SK-N-SH (cell line): ENCODE measurements around the gene IL6R.

Experiments used
- EP300 ChIP-seq, 2 experiments: IDR thresholded peaks; 2 replicates each; pipeline versions ENCODE4 v1.4.0 to v1.6.1; 2012; ENCODE audit warnings: borderline replicate concordance in 1 of 2, low read depth in 1 of 2, low read length in 1 of 2
- FOXM1 ChIP-seq: IDR thresholded peaks from 2 replicates; pipeline ENCODE4 v1.4.0; 2012; ENCODE audit warnings: low read depth, mild to moderate bottlenecking
- RAD21 ChIP-seq: IDR thresholded peaks from 2 replicates; pipeline ENCODE4 v1.6.1; 2012; ENCODE audit warnings: mild to moderate bottlenecking, low read length
- RFX5 ChIP-seq: IDR thresholded peaks from 2 replicates; pipeline ENCODE4 v1.6.1; 2012; ENCODE audit warnings: mild to moderate bottlenecking, improper control_type of control experiment, low read length
- SIN3A ChIP-seq: IDR thresholded peaks from 2 replicates; pipeline ENCODE4 v1.6.1; 2012; ENCODE audit warnings: low read depth, mild to moderate bottlenecking, low read length, moderate library complexity, borderline replicate concordance
- TEAD4 ChIP-seq: IDR thresholded peaks from 2 replicates; pipeline ENCODE4 v1.4.0; 2012; ENCODE audit warnings: mild to moderate bottlenecking, borderline replicate concordance; ENCODE audit not compliant: insufficient read depth
- YY1 ChIP-seq: IDR thresholded peaks from 2 replicates; pipeline ENCODE4 v1.4.0; 2012; ENCODE audit warnings: low read depth, mild to moderate bottlenecking
- TF ChIP-seq, protein P1 (sequence below): fragments of 150-350 bp; IDR thresholded peaks from 2 replicates; pipeline ENCODE4 v1.6.1; 2017; ENCODE audit warnings: antibody characterized with exemption, low read length, low read depth, borderline replicate concordance
- TF ChIP-seq, protein P2 (sequence below): fragments of 200-600 bp; sonication (generic); IDR thresholded peaks from 2 replicates; pipeline ENCODE4 v1.6.1; 2017; ENCODE audit warnings: antibody characterized with exemption, mild to moderate bottlenecking, moderate library complexity
- TF ChIP-seq, protein P3 (sequence below): IDR thresholded peaks from 2 replicates; pipeline ENCODE4; 2012

DNA sequence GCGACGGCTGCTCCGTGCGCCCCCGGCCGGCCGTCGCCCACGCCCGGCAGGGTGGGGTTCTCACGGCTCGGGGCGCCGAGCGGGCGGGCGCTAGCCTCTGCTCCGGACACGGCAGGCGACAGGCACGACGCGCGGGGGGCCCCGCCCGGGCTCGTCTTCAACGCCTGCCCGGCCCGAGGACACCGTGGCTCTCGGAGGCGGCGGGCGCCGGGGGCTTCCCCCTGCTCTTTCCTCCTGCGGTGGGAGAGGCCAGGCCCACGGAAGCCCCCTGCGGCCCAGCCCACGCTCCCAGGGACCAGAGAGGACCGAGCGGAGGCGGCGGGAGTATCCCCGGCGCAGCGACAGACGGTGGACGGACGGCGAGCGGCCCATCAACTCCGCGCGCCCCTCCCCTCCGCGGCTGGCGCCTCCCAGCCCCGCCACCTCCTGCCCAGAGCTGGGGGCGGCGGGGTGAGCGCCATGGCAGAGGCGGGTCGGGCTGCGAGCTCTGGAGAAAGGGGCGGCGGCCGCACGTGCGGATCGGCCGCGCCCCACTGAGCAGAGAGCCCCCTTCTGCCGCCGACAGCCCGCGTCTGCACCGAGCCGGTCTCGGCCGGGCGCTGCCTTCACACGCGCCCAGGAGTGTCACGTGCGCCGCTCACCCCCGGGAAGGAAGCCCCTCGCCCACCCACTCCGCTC, 97.1 kb downstream of the IL6R start, which contains the start of the genes SHE and TDRD10:
- no peak for TF ChIP-seq YY1
- TF ChIP-seq FOXM1, result no peak
- TF ChIP-seq, protein P1, sequence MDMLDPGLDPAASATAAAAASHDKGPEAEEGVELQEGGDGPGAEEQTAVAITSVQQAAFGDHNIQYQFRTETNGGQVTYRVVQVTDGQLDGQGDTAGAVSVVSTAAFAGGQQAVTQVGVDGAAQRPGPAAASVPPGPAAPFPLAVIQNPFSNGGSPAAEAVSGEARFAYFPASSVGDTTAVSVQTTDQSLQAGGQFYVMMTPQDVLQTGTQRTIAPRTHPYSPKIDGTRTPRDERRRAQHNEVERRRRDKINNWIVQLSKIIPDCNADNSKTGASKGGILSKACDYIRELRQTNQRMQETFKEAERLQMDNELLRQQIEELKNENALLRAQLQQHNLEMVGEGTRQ, result no peak
- TF ChIP-seq, protein P2, sequence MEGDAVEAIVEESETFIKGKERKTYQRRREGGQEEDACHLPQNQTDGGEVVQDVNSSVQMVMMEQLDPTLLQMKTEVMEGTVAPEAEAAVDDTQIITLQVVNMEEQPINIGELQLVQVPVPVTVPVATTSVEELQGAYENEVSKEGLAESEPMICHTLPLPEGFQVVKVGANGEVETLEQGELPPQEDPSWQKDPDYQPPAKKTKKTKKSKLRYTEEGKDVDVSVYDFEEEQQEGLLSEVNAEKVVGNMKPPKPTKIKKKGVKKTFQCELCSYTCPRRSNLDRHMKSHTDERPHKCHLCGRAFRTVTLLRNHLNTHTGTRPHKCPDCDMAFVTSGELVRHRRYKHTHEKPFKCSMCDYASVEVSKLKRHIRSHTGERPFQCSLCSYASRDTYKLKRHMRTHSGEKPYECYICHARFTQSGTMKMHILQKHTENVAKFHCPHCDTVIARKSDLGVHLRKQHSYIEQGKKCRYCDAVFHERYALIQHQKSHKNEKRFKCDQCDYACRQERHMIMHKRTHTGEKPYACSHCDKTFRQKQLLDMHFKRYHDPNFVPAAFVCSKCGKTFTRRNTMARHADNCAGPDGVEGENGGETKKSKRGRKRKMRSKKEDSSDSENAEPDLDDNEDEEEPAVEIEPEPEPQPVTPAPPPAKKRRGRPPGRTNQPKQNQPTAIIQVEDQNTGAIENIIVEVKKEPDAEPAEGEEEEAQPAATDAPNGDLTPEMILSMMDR, result no peak
- TF ChIP-seq, protein P3, sequence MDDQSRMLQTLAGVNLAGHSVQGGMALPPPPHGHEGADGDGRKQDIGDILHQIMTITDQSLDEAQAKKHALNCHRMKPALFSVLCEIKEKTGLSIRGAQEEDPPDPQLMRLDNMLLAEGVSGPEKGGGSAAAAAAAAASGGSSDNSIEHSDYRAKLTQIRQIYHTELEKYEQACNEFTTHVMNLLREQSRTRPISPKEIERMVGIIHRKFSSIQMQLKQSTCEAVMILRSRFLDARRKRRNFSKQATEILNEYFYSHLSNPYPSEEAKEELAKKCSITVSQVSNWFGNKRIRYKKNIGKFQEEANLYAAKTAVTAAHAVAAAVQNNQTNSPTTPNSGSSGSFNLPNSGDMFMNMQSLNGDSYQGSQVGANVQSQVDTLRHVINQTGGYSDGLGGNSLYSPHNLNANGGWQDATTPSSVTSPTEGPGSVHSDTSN, result no peak
- no peak for TF ChIP-seq RAD21
- TF ChIP-seq EP300 (IDR thresholded peaks at IDR 0.05; ENCODE audit: borderline replicate concordance in 1 of 2, low read depth in 1 of 2, low read length in 1 of 2), result no peak
- no peak for TF ChIP-seq SIN3A
- TF ChIP-seq RFX5, result no peak
- TF ChIP-seq TEAD4, result no peak
